ENCODE results near the gene PPP1R37.

The PPP1R37 gene

GRCh38 chr19:45097776-45098520, 5.0 kb downstream of the PPP1R37 start:
- H3K9me3 ChIP-seq (ENCODE audit: control insufficient read depth in 1 of 2, low read length in 2 of 2) = no peaks in the 10 kb centered on the region
- H3K27me3 ChIP-seq (ENCODE audit: low read depth, low read length) = no peaks in the 10 kb centered on the region
- no peaks in the 10 kb centered on the region for H3K36me3 ChIP-seq (ENCODE audit: control insufficient read depth in 1 of 2, insufficient read depth in 2 of 2, low read length in 2 of 2)
- H3K4me3 ChIP-seq (ENCODE audit: low read depth in 1 of 2, low read length in 2 of 2) = peak overlapping the region in 1 of 2 donors; percentile 9
- peaks cover 25 to 57% of the 10 kb centered on the region in 2 donors for H3K4me1 ChIP-seq (ENCODE audit: control insufficient read depth in 1 of 2, insufficient read depth in 2 of 2, low read length in 2 of 2)
- peak overlapping the region; percentile 52 for H3K27ac ChIP-seq (ENCODE audit: low read length)

- no peaks in the 10 kb centered on the region for H3K27me3 ChIP-seq (ENCODE audit: low read depth, low read length)
- H3K27ac ChIP-seq (ENCODE audit: low read length) = peak overlapping the region; percentile 19
- H3K4me3 ChIP-seq (ENCODE audit: low read depth in 1 of 2, low read length in 2 of 2) = peak overlapping the region in 1 of 2 donors; percentile 9
- H3K9me3 ChIP-seq (ENCODE audit: control insufficient read depth in 1 of 2, low read length in 2 of 2) = no peaks in the 10 kb centered on the region
- no peaks in the 10 kb centered on the region for H3K36me3 ChIP-seq (ENCODE audit: control insufficient read depth in 1 of 2, insufficient read depth in 2 of 2, low read length in 2 of 2)
- peaks cover 27 to 56% of the 10 kb centered on the region in 2 donors for H3K4me1 ChIP-seq (ENCODE audit: control insufficient read depth in 1 of 2, insufficient read depth in 2 of 2, low read length in 2 of 2)
Measured at GRCh38 chr19:45098521-45099466, 5.8 kb downstream of the PPP1R37 start.

GRCh38 chr19:45099467-45100191, 6.7 kb downstream of the PPP1R37 start:
- H3K4me1 ChIP-seq (ENCODE audit: control insufficient read depth in 1 of 2, insufficient read depth in 2 of 2, low read length in 2 of 2) = peaks cover 28 to 56% of the 10 kb centered on the region in 2 donors
- H3K27ac ChIP-seq (ENCODE audit: low read length) = peak overlapping the region; percentile 19
- H3K9me3 ChIP-seq (ENCODE audit: control insufficient read depth in 1 of 2, low read length in 2 of 2) = no peaks in the 10 kb centered on the region
- no peak overlapping the region for H3K4me3 ChIP-seq (ENCODE audit: low read depth in 1 of 2, low read length in 2 of 2)
- H3K36me3 ChIP-seq (ENCODE audit: control insufficient read depth in 1 of 2, insufficient read depth in 2 of 2, low read length in 2 of 2) = no peaks in the 10 kb centered on the region
- no peaks in the 10 kb centered on the region for H3K27me3 ChIP-seq (ENCODE audit: low read depth, low read length)

- Histone ChIP-seq H3K27ac (ENCODE audit: low read length) (peak overlapping the region; percentile 19), H3K36me3 (ENCODE audit: control insufficient read depth in 1 of 2, insufficient read depth in 2 of 2, low read length in 2 of 2) (no peaks in the 10 kb centered on the region), H3K9me3 (ENCODE audit: control insufficient read depth in 1 of 2, low read length in 2 of 2) (no peaks in the 10 kb centered on the region), H3K27me3 (ENCODE audit: low read depth, low read length) (no peaks in the 10 kb centered on the region), H3K4me1 (ENCODE audit: control insufficient read depth in 1 of 2, insufficient read depth in 2 of 2, low read length in 2 of 2) (peaks cover 33 to 51% of the 10 kb centered on the region in 2 donors), H3K4me3 (ENCODE audit: low read depth in 1 of 2, low read length in 2 of 2) (no peak overlapping the region)
Measured at GRCh38 chr19:45100201-45100600, 7.2 kb downstream of the PPP1R37 start.

- Histone ChIP-seq H3K4me3 (ENCODE audit: low read depth in 1 of 2, low read length in 2 of 2) (no peak overlapping the region), H3K4me1 (ENCODE audit: control insufficient read depth in 1 of 2, insufficient read depth in 2 of 2, low read length in 2 of 2) (peaks cover 33 to 45% of the 10 kb centered on the region in 2 donors), H3K9me3 (ENCODE audit: control insufficient read depth in 1 of 2, low read length in 2 of 2) (no peaks in the 10 kb centered on the region), H3K27ac (ENCODE audit: low read length) (no peak overlapping the region), H3K36me3 (ENCODE audit: control insufficient read depth in 1 of 2, insufficient read depth in 2 of 2, low read length in 2 of 2) (no peaks in the 10 kb centered on the region), H3K27me3 (ENCODE audit: low read depth, low read length) (no peaks in the 10 kb centered on the region)
Measured at GRCh38 chr19:45100846-45101252, 7.9 kb downstream of the PPP1R37 start.

- H3K27ac ChIP-seq (ENCODE audit: low read length) = no peak overlapping the region
Measured at GRCh38 chr19:45101806-45102205, 8.8 kb downstream of the PPP1R37 start.

GRCh38 chr19:45102481-45102880, 9.5 kb downstream of the PPP1R37 start:
- Histone ChIP-seq H3K27me3 (ENCODE audit: low read depth, low read length) (no peaks in the 10 kb centered on the region), H3K4me3 (ENCODE audit: low read depth in 1 of 2, low read length in 2 of 2) (no peak overlapping the region), H3K27ac (ENCODE audit: low read length) (no peak overlapping the region), H3K36me3 (ENCODE audit: control insufficient read depth in 1 of 2, insufficient read depth in 2 of 2, low read length in 2 of 2) (no peaks in the 10 kb centered on the region), H3K4me1 (ENCODE audit: control insufficient read depth in 1 of 2, insufficient read depth in 2 of 2, low read length in 2 of 2) (peaks cover 32 to 33% of the 10 kb centered on the region in 2 donors), H3K9me3 (ENCODE audit: control insufficient read depth in 1 of 2, low read length in 2 of 2) (no peaks in the 10 kb centered on the region)

More at GRCh38 chr19:45101806-45102205, 8.8 kb downstream of the PPP1R37 start:
- Histone ChIP-seq H3K4me3 (ENCODE audit: low read depth in 1 of 2, low read length in 2 of 2) (no peak overlapping the region), H3K9me3 (ENCODE audit: control insufficient read depth in 1 of 2, low read length in 2 of 2) (no peaks in the 10 kb centered on the region), H3K36me3 (ENCODE audit: control insufficient read depth in 1 of 2, insufficient read depth in 2 of 2, low read length in 2 of 2) (no peaks in the 10 kb centered on the region), H3K4me1 (ENCODE audit: control insufficient read depth in 1 of 2, insufficient read depth in 2 of 2, low read length in 2 of 2) (peaks cover 33 to 37% of the 10 kb centered on the region in 2 donors), H3K27me3 (ENCODE audit: low read depth, low read length) (no peaks in the 10 kb centered on the region)

GRCh38 chr19:45103156-45103507, 10.2 kb downstream of the PPP1R37 start:
- no peak overlapping the region for H3K4me3 ChIP-seq (ENCODE audit: low read depth in 1 of 2, low read length in 2 of 2)
- no peaks in the 10 kb centered on the region for H3K27me3 ChIP-seq (ENCODE audit: low read depth, low read length)
- peaks cover 26 to 28% of the 10 kb centered on the region in 2 donors for H3K4me1 ChIP-seq (ENCODE audit: control insufficient read depth in 1 of 2, insufficient read depth in 2 of 2, low read length in 2 of 2)
- H3K27ac ChIP-seq (ENCODE audit: low read length) = no peak overlapping the region
- no peaks in the 10 kb centered on the region for H3K36me3 ChIP-seq (ENCODE audit: control insufficient read depth in 1 of 2, insufficient read depth in 2 of 2, low read length in 2 of 2)
- H3K9me3 ChIP-seq (ENCODE audit: control insufficient read depth in 1 of 2, low read length in 2 of 2) = no peaks in the 10 kb centered on the region

- no peaks in the 10 kb centered on the region for H3K27me3 ChIP-seq (ENCODE audit: low read depth, low read length)
- no peak overlapping the region for H3K27ac ChIP-seq (ENCODE audit: low read length)
- no peak overlapping the region for H3K4me3 ChIP-seq (ENCODE audit: low read depth in 1 of 2, low read length in 2 of 2)
- H3K4me1 ChIP-seq (ENCODE audit: control insufficient read depth in 1 of 2, insufficient read depth in 2 of 2, low read length in 2 of 2) = peaks cover 20 to 25% of the 10 kb centered on the region in 2 donors
- no peaks in the 10 kb centered on the region for H3K9me3 ChIP-seq (ENCODE audit: control insufficient read depth in 1 of 2, low read length in 2 of 2)
- no peaks in the 10 kb centered on the region for H3K36me3 ChIP-seq (ENCODE audit: control insufficient read depth in 1 of 2, insufficient read depth in 2 of 2, low read length in 2 of 2)
Measured at GRCh38 chr19:45103508-45104319, 10.7 kb downstream of the PPP1R37 start.

- Histone ChIP-seq H3K27ac (ENCODE audit: low read length) (no peak overlapping the region), H3K4me1 (ENCODE audit: control insufficient read depth in 1 of 2, insufficient read depth in 2 of 2, low read length in 2 of 2) (peaks cover 11 to 19% of the 10 kb centered on the region in 2 donors), H3K36me3 (ENCODE audit: control insufficient read depth in 1 of 2, insufficient read depth in 2 of 2, low read length in 2 of 2) (no peaks in the 10 kb centered on the region), H3K27me3 (ENCODE audit: low read depth, low read length) (no peaks in the 10 kb centered on the region), H3K4me3 (ENCODE audit: low read depth in 1 of 2, low read length in 2 of 2) (no peak overlapping the region), H3K9me3 (ENCODE audit: control insufficient read depth in 1 of 2, low read length in 2 of 2) (no peaks in the 10 kb centered on the region)
Measured at GRCh38 chr19:45104658-45105349, 11.8 kb downstream of the PPP1R37 start.
